GM23338 (cell line): ENCODE measurements around the gene ADAM15. TPM values are rescaled to one million over a fixed set of nuclear protein-coding genes. Genes with fewer than 3 reads are reported as not detected.

Experiments used
- ATAC-seq: fragments of 200-7000 bp; cut with Tn5 transposase; 3 replicates; pipeline ENCODE4 v1.9.1; 2020
- DNase-seq: peaks from one replicate; pipeline ENCODE4 v3.0.0-alpha.2; 2015; ENCODE audit warnings: low spot score
- H2AFZ ChIP-seq: fragments of 200-600 bp; sonication (generic); 2 replicates; pipeline ENCODE4 v1.8.0; 2016; ENCODE audit warnings: antibody characterized with exemption, mild to moderate bottlenecking, moderate library complexity
- H3F3A ChIP-seq: fragments of 200-600 bp; sonication (generic); replicated peaks from 2 replicates; pipeline ENCODE4 v1.8.0; 2017; ENCODE audit warnings: antibody characterized with exemption, mixed run types, low read depth
- H3K27ac ChIP-seq: fragments of 200-600 bp; sonication (generic); 2 replicates; pipeline ENCODE4 v1.6.1; 2016; ENCODE audit warnings: low read depth
- H3K27me3 ChIP-seq: fragments of 200-600 bp; sonication (generic); 2 replicates; pipeline ENCODE4 v1.8.0; 2016; ENCODE audit warnings: mild to moderate bottlenecking, mixed run types, moderate library complexity; ENCODE audit not compliant: insufficient read depth
- H3K36me3 ChIP-seq: fragments of 200-600 bp; sonication (generic); 2 replicates; pipeline ENCODE4 v1.8.0; 2016; ENCODE audit warnings: mild to moderate bottlenecking; ENCODE audit not compliant: insufficient read depth
- H3K4me1 ChIP-seq: fragments of 200-600 bp; sonication (generic); 2 replicates; pipeline ENCODE4 v1.8.0; 2016; ENCODE audit warnings: mild to moderate bottlenecking, moderate library complexity; ENCODE audit not compliant: insufficient read depth
- H3K4me2 ChIP-seq: fragments of 200-600 bp; sonication (generic); 2 replicates; pipeline ENCODE4 v1.7.1; 2017; ENCODE audit warnings: mixed run types
- H3K4me3 ChIP-seq: fragments of 200-600 bp; sonication (generic); 2 replicates; pipeline ENCODE4 v1.6.1; 2016; ENCODE audit warnings: mixed run types
- H3K79me2 ChIP-seq: fragments of 200-600 bp; sonication (generic); replicated peaks from 2 replicates; pipeline ENCODE4 v1.8.0; 2017; ENCODE audit warnings: mild to moderate bottlenecking; ENCODE audit not compliant: insufficient read depth
- H3K9me2 ChIP-seq: fragments of 200-600 bp; sonication (generic); 2 replicates; pipeline ENCODE4 v1.8.0; 2017; ENCODE audit not compliant: insufficient read depth
- H4K20me1 ChIP-seq: fragments of 200-600 bp; sonication (generic); replicated peaks from 2 replicates; pipeline ENCODE4 v1.8.0; 2017; ENCODE audit warnings: mild to moderate bottlenecking; ENCODE audit not compliant: insufficient read depth
- H3K27ac Mint-ChIP-seq: 2 replicates; pipeline ENCODE4 v1.8.0; 2020; ENCODE audit warnings: inconsistent platforms, mild to moderate bottlenecking, moderate library complexity, mixed read lengths
- H3K27me3 Mint-ChIP-seq: 3 replicates; pipeline ENCODE4 v1.8.0; 2022; ENCODE audit warnings: low read depth, mild to moderate bottlenecking, moderate library complexity, mixed read lengths, inconsistent platforms; ENCODE audit not compliant: insufficient read depth, poor library complexity
- H3K36me3 Mint-ChIP-seq: 3 replicates; pipeline ENCODE4 v1.8.0; 2021; ENCODE audit warnings: low read depth, mild to moderate bottlenecking, inconsistent platforms, moderate library complexity, mixed read lengths
- H3K4me1 Mint-ChIP-seq: 3 replicates; pipeline ENCODE4 v1.8.0; 2020; ENCODE audit warnings: mild to moderate bottlenecking, inconsistent platforms, mixed read lengths
- H3K4me3 Mint-ChIP-seq: 3 replicates; pipeline ENCODE4 v1.8.0; 2021; ENCODE audit warnings: moderate library complexity, mild to moderate bottlenecking, inconsistent platforms, mixed read lengths
- H3K9me3 Mint-ChIP-seq: 3 replicates; pipeline ENCODE4 v1.8.0; 2020; ENCODE audit warnings: moderate library complexity, mild to moderate bottlenecking, inconsistent platforms, mixed read lengths
- CREB1 ChIP-seq: fragments of 250-450 bp; sonication (Bioruptor Pico); IDR thresholded peaks from 2 replicates; pipeline ENCODE4 v1.5.0; 2020; ENCODE audit warnings: low read depth, mild to moderate bottlenecking, moderate library complexity
- EZH2 ChIP-seq: fragments of 200-600 bp; sonication (generic); IDR thresholded peaks from one replicate; pipeline ENCODE4 v1.8.0; 2017; ENCODE audit warnings: antibody characterized with exemption, mild to moderate bottlenecking, low read depth; ENCODE audit not compliant: unreplicated experiment
- EZH2phosphoT487 ChIP-seq: fragments of 200-600 bp; sonication (generic); IDR thresholded peaks from one replicate; pipeline ENCODE4 v1.8.1; 2018; ENCODE audit warnings: antibody characterized with exemption; ENCODE audit not compliant: unreplicated experiment
- JUNB ChIP-seq: IDR thresholded peaks from one replicate; pipeline ENCODE4 v1.6.1; 2016; ENCODE audit warnings: antibody characterized with exemption; ENCODE audit not compliant: unreplicated experiment
- NANOG ChIP-seq: IDR thresholded peaks from 2 replicates; pipeline ENCODE4 v1.6.1; 2016; ENCODE audit warnings: antibody characterized with exemption, borderline replicate concordance
- POLR2AphosphoS5 ChIP-seq: IDR thresholded peaks from 2 replicates; pipeline ENCODE4 v1.6.1; 2016; ENCODE audit warnings: antibody characterized with exemption, low read depth
- STAT1 ChIP-seq: IDR thresholded peaks from one replicate; pipeline ENCODE4 v1.6.1; 2016; ENCODE audit warnings: antibody characterized with exemption; ENCODE audit not compliant: unreplicated experiment
- ZNF114 ChIP-seq: fragments of 250-450 bp; sonication (Bioruptor Pico); IDR thresholded peaks from 2 replicates; pipeline ENCODE4 v1.5.0; 2020; ENCODE audit warnings: mild to moderate bottlenecking, moderate library complexity
- ZNF331 ChIP-seq: fragments of 250-450 bp; sonication (Bioruptor Pico); IDR thresholded peaks from 2 replicates; pipeline ENCODE4 v1.5.0; 2020; ENCODE audit warnings: low read depth, mild to moderate bottlenecking, moderate library complexity
- polyA plus RNA-seq: library from polyadenylated mRNA; unstranded; fragments of >200 nt; fragmentation: Nextera tagmentation; extraction: Ambion mirVana; gene quantifications from 2 replicates; pipeline ENCODE4 v1.2.1, GENCODE V29; 2016
- total RNA-seq: library from RNA; depleted of rRNA; stranded (reverse); fragments of >200 nt; shearing (Covaris generic); gene quantifications from 2 replicates; pipeline ENCODE4 v1.2.3, GENCODE V29; 2014
- TF ChIP-seq, protein P1 (sequence below): IDR thresholded peaks from 2 replicates; pipeline ENCODE4 v1.6.1; 2016; ENCODE audit warnings: antibody characterized with exemption
- TF ChIP-seq, protein P2 (sequence below), 2 experiments: fragments of 200-600 bp in 1 of 2; sonication (generic) in 1 of 2; conservative IDR thresholded peaks; 2 replicates each; pipeline versions ENCODE4 v1.5.1 to v1.6.1; 2016 to 2017; ENCODE audit warnings: antibody characterized with exemption in 2 of 2, low read depth in 2 of 2, mild to moderate bottlenecking in 2 of 2, moderate library complexity in 1 of 2
- TF ChIP-seq, protein P3 (sequence below): fragments of 250-450 bp; sonication (Bioruptor Pico); IDR thresholded peaks from 2 replicates; pipeline ENCODE4 v1.5.0; 2020; ENCODE audit warnings: mild to moderate bottlenecking, moderate library complexity
- TF ChIP-seq, protein P4 (sequence below): IDR thresholded peaks from one replicate; pipeline ENCODE4 v1.6.1; 2018; ENCODE audit warnings: antibody characterized with exemption; ENCODE audit not compliant: unreplicated experiment

ADAM15 gene
- total and polyA plus RNA-seq, 2 experiments from 2014 or later = 24.2 to 31.1 TPM

DNA sequence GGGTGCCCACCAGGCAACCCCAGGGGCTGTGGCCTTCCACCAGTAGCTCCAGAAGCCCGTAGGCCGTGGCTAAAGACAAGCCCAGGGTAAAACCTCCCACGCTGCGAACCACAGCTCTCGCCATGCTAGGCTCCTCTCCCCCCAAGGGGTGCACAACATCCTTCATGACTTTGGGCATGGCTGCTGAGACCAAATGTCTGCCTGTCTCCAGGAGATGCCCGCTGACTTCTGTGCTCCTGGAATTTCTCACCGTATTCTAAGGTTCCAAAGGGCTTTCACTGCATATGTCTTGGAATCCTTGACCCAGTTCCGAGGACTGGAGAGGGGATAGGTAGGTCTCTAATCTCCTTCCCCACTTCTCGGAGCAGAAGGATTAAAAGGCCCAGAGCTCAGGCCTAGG, 17.6 kb upstream of the ADAM15 start, which contains the start of the genes DCST1 and DCST2:
TSS of gene DCST1 (plus strand) at position 301 of the 400 bp plus-strand sequence. CDS start 213 bp downstream, outside the sequence.
TSS of gene DCST2 (minus strand) at position 258 of the 400 bp plus-strand sequence. CDS start at position 178, 80 bp downstream.
- H3K9me3 Mint-ChIP-seq = no peaks in the 10 kb centered on the region
- no peaks in the 10 kb centered on the region for H3K9me2 ChIP-seq
- no peaks in the 10 kb centered on the region for H3K4me1 ChIP-seq
- H3F3A ChIP-seq = no peaks in the 10 kb centered on the region
- no peaks in the 10 kb centered on the region for H4K20me1 ChIP-seq
- H3K4me1 Mint-ChIP-seq = peaks cover 5% of the 10 kb centered on the region; the same call in 1 of the 3 replicates
- no peak within 1 kb of the TSS; the same call in 2 of the 3 replicates for H3K4me3 Mint-ChIP-seq
- H2AFZ ChIP-seq = no peak within 1 kb of the TSS
- DNase-seq = no peak
- H3K27ac ChIP-seq = no peak within 1 kb of the TSS
- H3K27me3 ChIP-seq = no peaks in the 10 kb centered on the region
- H3K36me3 Mint-ChIP-seq = no peaks in the 10 kb centered on the region
- peaks cover 10% of the 10 kb centered on the region for H3K27me3 Mint-ChIP-seq
- H3K79me2 ChIP-seq = no peaks in the 10 kb centered on the region
- ATAC-seq = no peak
- H3K36me3 ChIP-seq = no peaks in the 10 kb centered on the region
- H3K4me2 ChIP-seq = no peak within 1 kb of the TSS
- no peak within 1 kb of the TSS for H3K4me3 ChIP-seq
- H3K27ac Mint-ChIP-seq = no peak within 1 kb of the TSS
- TF ChIP-seq POLR2AphosphoS5 (no peak), CREB1 (CRISPR knock-in tag) (no peak), ZNF331 (CRISPR knock-in tag) (no peak), STAT1 (no peak), JUNB (no peak), EZH2phosphoT487 (no peak), EZH2 (no peak), ZNF114 (CRISPR knock-in tag) (no peak), NANOG (no peak)
- TF ChIP-seq, protein P1, sequence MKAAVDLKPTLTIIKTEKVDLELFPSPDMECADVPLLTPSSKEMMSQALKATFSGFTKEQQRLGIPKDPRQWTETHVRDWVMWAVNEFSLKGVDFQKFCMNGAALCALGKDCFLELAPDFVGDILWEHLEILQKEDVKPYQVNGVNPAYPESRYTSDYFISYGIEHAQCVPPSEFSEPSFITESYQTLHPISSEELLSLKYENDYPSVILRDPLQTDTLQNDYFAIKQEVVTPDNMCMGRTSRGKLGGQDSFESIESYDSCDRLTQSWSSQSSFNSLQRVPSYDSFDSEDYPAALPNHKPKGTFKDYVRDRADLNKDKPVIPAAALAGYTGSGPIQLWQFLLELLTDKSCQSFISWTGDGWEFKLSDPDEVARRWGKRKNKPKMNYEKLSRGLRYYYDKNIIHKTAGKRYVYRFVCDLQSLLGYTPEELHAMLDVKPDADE = no peak
- TF ChIP-seq, protein P2, sequence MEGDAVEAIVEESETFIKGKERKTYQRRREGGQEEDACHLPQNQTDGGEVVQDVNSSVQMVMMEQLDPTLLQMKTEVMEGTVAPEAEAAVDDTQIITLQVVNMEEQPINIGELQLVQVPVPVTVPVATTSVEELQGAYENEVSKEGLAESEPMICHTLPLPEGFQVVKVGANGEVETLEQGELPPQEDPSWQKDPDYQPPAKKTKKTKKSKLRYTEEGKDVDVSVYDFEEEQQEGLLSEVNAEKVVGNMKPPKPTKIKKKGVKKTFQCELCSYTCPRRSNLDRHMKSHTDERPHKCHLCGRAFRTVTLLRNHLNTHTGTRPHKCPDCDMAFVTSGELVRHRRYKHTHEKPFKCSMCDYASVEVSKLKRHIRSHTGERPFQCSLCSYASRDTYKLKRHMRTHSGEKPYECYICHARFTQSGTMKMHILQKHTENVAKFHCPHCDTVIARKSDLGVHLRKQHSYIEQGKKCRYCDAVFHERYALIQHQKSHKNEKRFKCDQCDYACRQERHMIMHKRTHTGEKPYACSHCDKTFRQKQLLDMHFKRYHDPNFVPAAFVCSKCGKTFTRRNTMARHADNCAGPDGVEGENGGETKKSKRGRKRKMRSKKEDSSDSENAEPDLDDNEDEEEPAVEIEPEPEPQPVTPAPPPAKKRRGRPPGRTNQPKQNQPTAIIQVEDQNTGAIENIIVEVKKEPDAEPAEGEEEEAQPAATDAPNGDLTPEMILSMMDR (conservative IDR thresholded peaks at IDR 0.05; ENCODE audit: low read depth in 2 of 2) = no peak
- TF ChIP-seq, protein P3, sequence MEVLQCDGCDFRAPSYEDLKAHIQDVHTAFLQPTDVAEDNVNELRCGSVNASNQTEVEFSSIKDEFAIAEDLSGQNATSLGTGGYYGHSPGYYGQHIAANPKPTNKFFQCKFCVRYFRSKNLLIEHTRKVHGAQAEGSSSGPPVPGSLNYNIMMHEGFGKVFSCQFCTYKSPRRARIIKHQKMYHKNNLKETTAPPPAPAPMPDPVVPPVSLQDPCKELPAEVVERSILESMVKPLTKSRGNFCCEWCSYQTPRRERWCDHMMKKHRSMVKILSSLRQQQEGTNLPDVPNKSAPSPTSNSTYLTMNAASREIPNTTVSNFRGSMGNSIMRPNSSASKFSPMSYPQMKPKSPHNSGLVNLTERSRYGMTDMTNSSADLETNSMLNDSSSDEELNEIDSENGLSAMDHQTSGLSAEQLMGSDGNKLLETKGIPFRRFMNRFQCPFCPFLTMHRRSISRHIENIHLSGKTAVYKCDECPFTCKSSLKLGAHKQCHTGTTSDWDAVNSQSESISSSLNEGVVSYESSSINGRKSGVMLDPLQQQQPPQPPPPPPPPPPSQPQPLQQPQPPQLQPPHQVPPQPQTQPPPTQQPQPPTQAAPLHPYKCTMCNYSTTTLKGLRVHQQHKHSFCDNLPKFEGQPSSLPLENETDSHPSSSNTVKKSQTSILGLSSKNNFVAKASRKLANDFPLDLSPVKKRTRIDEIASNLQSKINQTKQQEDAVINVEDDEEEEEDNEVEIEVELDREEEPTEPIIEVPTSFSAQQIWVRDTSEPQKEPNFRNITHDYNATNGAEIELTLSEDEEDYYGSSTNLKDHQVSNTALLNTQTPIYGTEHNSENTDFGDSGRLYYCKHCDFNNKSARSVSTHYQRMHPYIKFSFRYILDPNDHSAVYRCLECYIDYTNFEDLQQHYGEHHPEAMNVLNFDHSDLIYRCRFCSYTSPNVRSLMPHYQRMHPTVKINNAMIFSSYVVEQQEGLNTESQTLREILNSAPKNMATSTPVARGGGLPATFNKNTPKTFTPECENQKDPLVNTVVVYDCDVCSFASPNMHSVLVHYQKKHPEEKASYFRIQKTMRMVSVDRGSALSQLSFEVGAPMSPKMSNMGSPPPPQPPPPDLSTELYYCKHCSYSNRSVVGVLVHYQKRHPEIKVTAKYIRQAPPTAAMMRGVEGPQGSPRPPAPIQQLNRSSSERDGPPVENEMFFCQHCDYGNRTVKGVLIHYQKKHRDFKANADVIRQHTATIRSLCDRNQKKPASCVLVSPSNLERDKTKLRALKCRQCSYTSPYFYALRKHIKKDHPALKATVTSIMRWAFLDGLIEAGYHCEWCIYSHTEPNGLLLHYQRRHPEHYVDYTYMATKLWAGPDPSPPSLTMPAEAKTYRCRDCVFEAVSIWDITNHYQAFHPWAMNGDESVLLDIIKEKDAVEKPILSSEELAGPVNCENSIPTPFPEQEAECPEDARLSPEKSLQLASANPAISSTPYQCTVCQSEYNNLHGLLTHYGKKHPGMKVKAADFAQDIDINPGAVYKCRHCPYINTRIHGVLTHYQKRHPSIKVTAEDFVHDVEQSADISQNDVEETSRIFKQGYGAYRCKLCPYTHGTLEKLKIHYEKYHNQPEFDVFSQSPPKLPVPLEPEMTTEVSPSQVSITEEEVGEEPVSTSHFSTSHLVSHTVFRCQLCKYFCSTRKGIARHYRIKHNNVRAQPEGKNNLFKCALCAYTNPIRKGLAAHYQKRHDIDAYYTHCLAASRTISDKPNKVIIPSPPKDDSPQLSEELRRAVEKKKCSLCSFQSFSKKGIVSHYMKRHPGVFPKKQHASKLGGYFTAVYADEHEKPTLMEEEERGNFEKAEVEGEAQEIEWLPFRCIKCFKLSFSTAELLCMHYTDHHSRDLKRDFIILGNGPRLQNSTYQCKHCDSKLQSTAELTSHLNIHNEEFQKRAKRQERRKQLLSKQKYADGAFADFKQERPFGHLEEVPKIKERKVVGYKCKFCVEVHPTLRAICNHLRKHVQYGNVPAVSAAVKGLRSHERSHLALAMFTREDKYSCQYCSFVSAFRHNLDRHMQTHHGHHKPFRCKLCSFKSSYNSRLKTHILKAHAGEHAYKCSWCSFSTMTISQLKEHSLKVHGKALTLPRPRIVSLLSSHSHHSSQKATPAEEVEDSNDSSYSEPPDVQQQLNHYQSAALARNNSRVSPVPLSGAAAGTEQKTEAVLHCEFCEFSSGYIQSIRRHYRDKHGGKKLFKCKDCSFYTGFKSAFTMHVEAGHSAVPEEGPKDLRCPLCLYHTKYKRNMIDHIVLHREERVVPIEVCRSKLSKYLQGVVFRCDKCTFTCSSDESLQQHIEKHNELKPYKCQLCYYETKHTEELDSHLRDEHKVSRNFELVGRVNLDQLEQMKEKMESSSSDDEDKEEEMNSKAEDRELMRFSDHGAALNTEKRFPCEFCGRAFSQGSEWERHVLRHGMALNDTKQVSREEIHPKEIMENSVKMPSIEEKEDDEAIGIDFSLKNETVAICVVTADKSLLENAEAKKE (CRISPR knock-in tag) = no peak
- TF ChIP-seq, protein P4, sequence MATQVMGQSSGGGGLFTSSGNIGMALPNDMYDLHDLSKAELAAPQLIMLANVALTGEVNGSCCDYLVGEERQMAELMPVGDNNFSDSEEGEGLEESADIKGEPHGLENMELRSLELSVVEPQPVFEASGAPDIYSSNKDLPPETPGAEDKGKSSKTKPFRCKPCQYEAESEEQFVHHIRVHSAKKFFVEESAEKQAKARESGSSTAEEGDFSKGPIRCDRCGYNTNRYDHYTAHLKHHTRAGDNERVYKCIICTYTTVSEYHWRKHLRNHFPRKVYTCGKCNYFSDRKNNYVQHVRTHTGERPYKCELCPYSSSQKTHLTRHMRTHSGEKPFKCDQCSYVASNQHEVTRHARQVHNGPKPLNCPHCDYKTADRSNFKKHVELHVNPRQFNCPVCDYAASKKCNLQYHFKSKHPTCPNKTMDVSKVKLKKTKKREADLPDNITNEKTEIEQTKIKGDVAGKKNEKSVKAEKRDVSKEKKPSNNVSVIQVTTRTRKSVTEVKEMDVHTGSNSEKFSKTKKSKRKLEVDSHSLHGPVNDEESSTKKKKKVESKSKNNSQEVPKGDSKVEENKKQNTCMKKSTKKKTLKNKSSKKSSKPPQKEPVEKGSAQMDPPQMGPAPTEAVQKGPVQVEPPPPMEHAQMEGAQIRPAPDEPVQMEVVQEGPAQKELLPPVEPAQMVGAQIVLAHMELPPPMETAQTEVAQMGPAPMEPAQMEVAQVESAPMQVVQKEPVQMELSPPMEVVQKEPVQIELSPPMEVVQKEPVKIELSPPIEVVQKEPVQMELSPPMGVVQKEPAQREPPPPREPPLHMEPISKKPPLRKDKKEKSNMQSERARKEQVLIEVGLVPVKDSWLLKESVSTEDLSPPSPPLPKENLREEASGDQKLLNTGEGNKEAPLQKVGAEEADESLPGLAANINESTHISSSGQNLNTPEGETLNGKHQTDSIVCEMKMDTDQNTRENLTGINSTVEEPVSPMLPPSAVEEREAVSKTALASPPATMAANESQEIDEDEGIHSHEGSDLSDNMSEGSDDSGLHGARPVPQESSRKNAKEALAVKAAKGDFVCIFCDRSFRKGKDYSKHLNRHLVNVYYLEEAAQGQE = no peak
